ENCODE data around the gene ERVW-1. TPM values are rescaled to one million over a fixed set of nuclear protein-coding genes. Genes with fewer than 3 reads are reported as not detected.
"Not testable (repeated sequence)": the region's sequence is repeated elsewhere in the genome, so short reads cannot be mapped to it uniquely, and the experiment has no call there.

The ERVW-1 gene
- total RNA-seq, 2 experiments from 2014 or later = not detected

GRCh38 chr7:92461027-92462003 is 16.4 kb downstream of the ERVW-1 start:
- H3K36me3 Mint-ChIP-seq = peaks cover 5% of the 10 kb centered on the region
- no peaks in the 10 kb centered on the region for H3K27me3 Mint-ChIP-seq
- peak; percentile 47 for DNase-seq
- ATAC-seq = peak; percentile 75
- peaks cover 2% of the 10 kb centered on the region for H3K4me1 Mint-ChIP-seq
- no peaks in the 10 kb centered on the region for H3K9me3 Mint-ChIP-seq (ENCODE audit: low read depth)
- H3K27ac Mint-ChIP-seq = no peak overlapping the region
- CTCF ChIA-PET = interaction anchor here (0.6 to 2.8 kb wide), 13 partner anchors 11 to 632 kb away, joined by 3 to 31 read pairs (median 4); partner anchors contain the start of genes ERVW-1, GATAD1, MTERF1 and PEX1
- H3K4me3 Mint-ChIP-seq = no peak overlapping the region

DNA sequence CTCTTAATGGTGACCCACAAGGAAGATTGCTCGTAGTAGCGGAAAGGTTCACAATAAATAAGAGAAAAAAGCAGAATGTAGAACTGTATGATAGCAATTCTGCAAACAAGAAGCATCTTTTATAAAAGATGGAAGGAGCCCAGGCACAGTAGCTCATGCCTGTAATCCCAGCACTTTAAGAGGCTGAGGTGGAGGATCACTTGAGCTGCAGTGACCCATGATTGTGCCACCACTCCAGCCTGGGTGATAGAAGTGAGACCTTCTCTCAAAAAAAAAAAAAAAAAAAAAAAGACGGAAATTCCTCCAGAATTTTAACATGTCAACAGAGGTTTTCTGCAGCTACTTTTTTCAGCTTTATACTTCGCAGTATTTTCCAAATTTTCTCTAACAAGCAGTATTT is 17.2 kb downstream of the ERVW-1 start:
- H3K4me3 Mint-ChIP-seq = no peak overlapping the region
- DNase-seq = no peak
- peaks cover 2% of the 10 kb centered on the region for H3K4me1 Mint-ChIP-seq
- H3K9me3 Mint-ChIP-seq (ENCODE audit: low read depth) = no peaks in the 10 kb centered on the region
- H3K36me3 Mint-ChIP-seq = peaks cover 11% of the 10 kb centered on the region
- no peak overlapping the region for H3K27ac Mint-ChIP-seq
- CTCF ChIA-PET = interaction anchor here (1.2 to 2.8 kb wide), 7 partner anchors 10 to 580 kb away, joined by 3 to 31 read pairs (median 5); partner anchors contain the start of genes ERVW-1, GATAD1 and MTERF1
- no peaks in the 10 kb centered on the region for H3K27me3 Mint-ChIP-seq
- no peak for ATAC-seq

DNA sequence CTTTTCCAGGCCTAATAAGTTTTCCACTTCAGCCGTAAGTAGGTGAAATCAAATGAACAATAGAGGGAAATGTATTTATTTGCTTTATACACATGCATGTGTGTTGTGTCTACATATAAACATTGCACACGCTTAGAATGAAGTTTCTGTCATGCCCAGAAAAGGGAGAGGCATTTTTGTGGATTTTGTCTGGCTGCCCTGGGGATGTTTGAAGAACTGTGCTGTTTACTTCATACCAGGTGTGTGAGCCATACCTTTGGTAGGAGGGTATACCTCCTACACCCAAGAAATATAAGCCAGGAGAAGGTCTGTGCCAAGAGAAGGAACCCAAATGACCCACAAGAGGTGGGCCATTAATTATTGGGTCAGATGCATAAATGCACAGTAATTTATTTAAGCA is 17.6 kb downstream of the ERVW-1 start:
- Mint-ChIP-seq H3K4me3 (no peak overlapping the region), H3K36me3 (peaks cover 11% of the 10 kb centered on the region), H3K9me3 (ENCODE audit: low read depth) (no peaks in the 10 kb centered on the region), H3K4me1 (peaks cover 2% of the 10 kb centered on the region), H3K27me3 (no peaks in the 10 kb centered on the region), H3K27ac (no peak overlapping the region)
- DNase-seq (no peak), ATAC-seq (no peak)
- CTCF ChIA-PET = interaction anchor here (1.2 to 2.8 kb wide), 4 partner anchors 13 to 580 kb away, joined by 3 to 31 read pairs (median 4); partner anchors contain the start of genes GATAD1 and MTERF1

DNA sequence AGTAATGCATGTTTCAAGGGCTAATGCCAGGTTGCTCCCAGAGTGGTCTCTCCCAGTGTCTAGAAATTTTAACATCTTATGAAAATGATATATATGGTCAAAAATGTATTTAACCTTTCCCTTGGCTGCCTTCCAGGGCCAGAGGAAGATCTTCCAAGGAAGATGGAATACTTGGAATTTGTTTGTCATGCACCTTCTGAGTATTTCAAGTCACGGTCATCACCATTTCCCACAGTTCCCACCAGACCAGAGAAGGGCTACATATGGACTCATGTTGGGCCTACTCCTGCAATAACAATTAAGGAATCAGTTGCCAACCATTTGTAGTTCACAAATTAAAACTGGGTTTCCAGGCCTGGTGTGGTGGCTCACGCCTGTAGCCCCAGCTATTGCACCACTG is 21.5 kb downstream of the ERVW-1 start:
- ATAC-seq (no peak), DNase-seq (no peak)
- Mint-ChIP-seq H3K4me3 (no peak overlapping the region), H3K27me3 (no peaks in the 10 kb centered on the region), H3K9me3 (ENCODE audit: low read depth) (no peaks in the 10 kb centered on the region), H3K27ac (no peak overlapping the region), H3K4me1 (no peaks in the 10 kb centered on the region), H3K36me3 (peaks cover 29% of the 10 kb centered on the region)
- CTCF ChIA-PET = interaction anchor here (0.6 kb wide), 1 partner anchor 9 kb away, joined by 3 read pairs; no protein-coding TSS in a partner anchor

DNA sequence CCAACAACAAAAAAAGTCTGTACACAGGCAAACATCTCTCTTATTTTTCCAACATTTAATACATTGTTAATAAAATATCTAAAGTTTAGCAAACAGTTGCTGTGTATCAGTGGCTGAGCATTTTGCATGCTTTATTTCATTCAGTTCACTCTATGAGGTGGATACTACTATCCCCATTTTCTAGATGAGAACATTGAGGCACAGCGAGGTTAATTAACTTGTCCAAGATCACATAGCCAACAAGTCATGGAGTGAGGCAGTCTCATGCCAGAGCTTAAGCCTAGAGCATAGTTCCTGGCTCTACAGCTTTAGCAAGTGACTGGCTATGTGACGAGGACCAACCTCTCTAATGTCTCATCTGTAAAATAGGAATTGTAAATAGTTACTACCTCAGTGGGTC is 26.1 kb downstream of the ERVW-1 start:
- H3K4me3 Mint-ChIP-seq = no peak overlapping the region
- no peaks in the 10 kb centered on the region for H3K27me3 Mint-ChIP-seq
- H3K9me3 Mint-ChIP-seq (ENCODE audit: low read depth) = no peaks in the 10 kb centered on the region
- ATAC-seq = no peak
- DNase-seq = no peak
- H3K27ac Mint-ChIP-seq = no peak overlapping the region
- peaks cover 9% of the 10 kb centered on the region for H3K4me1 Mint-ChIP-seq
- CTCF ChIA-PET = no interaction called here
- peaks cover 40% of the 10 kb centered on the region for H3K36me3 Mint-ChIP-seq

DNA sequence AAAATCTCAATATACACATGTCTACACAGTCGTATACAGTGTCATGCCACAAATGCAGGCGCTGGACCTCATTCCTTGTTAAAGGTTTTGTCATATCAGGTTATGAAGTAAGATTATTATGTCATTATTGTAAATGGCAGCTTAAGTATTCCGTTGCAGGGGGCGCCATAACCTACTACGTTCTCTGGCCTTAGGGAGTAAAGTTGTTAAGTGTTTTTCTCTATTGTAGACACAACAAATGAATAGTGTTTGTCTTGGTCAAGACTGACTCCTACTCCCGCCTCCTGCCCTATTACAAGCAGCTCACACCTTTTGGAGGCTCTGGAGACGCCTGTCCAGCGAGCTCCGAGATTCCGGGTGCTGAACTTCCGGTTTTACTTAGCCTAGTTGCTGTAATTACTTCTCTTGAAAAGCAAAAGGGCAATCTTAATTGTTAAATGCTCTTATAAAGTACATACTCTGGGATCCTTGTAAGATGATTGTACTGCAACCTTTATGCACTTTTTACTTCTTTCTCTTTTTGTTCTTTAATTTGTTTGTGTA is 29.5 kb downstream of the ERVW-1 start:
- CTCF ChIA-PET = interaction anchor here (0.8 to 4.8 kb wide), 29 partner anchors 8 to 783 kb away, joined by 3 to 109 read pairs (median 5); partner anchors contain the start of genes ANKIB1, CYP51A1, KRIT1 and LRRD1
- Mint-ChIP-seq H3K27me3 (no peaks in the 10 kb centered on the region), H3K4me3 (peak overlapping the region; percentile 80), H3K36me3 (peaks cover 21% of the 10 kb centered on the region), H3K9me3 (ENCODE audit: low read depth) (no peaks in the 10 kb centered on the region), H3K4me1 (peaks cover 11% of the 10 kb centered on the region), H3K27ac (peak overlapping the region; percentile 87)
- DNase-seq = peak; percentile 76
- peak; percentile 52 for ATAC-seq

GRCh38 chr7:92447345-92448204 is 30.2 kb downstream of the ERVW-1 start, which contains the start of gene GATAD1:
Gene GATAD1, plus strand, starts transcription at chr7:92447482. Its CDS starts 248 bp downstream, at chr7:92447730.
- ATAC-seq (peak; percentile 85), DNase-seq (peak; percentile 89)
- Mint-ChIP-seq H3K9me3 (ENCODE audit: low read depth) (no peaks in the 10 kb centered on the region), H3K4me1 (peaks cover 11% of the 10 kb centered on the region), H3K36me3 (peaks cover 19% of the 10 kb centered on the region), H3K27me3 (no peaks in the 10 kb centered on the region), H3K4me3 (peak within 1 kb of the TSS; percentile 80), H3K27ac (peak within 1 kb of the TSS; percentile 88)
- CTCF ChIA-PET = interaction anchor here (0.8 to 4.8 kb wide), 41 partner anchors 8 to 784 kb away, joined by 3 to 109 read pairs (median 4); partner anchors contain the start of genes ANKIB1, CYP51A1, KRIT1 and LRRD1

DNA sequence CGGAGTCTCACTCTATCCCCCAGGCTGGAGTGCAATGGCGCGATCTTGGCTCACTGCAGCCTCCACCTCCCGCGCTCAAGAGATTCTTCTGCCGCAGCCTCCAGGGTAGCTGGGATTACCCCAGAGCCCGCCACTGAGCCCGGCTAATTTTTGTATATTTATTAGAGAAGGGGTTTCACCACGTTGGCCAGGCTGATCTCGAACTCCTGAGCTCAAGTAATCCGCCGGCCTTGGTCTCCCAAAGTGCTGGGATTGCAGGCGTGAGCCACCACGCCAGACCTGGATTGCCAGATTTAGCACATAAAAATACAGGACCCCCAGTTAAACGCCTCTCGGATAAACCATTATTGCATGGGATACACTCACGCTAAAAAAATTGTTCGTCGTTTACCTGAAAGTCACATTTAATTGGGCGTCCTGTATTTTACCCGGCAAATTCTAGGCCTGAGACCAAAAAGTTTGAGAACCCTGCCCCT is 30.8 kb downstream of the ERVW-1 start:
- peak overlapping the region; percentile 88 for H3K27ac Mint-ChIP-seq
- CTCF ChIA-PET = interaction anchor here (0.8 to 4.8 kb wide), 31 partner anchors 8 to 785 kb away, joined by 3 to 109 read pairs (median 4); partner anchors contain the start of genes ANKIB1, KRIT1, LRRD1 and MTERF1
- H3K4me3 Mint-ChIP-seq = peak overlapping the region; percentile 80
- no peak for ATAC-seq
- peaks cover 11% of the 10 kb centered on the region for H3K4me1 Mint-ChIP-seq
- H3K27me3 Mint-ChIP-seq = no peaks in the 10 kb centered on the region
- DNase-seq = no peak
- H3K9me3 Mint-ChIP-seq (ENCODE audit: low read depth) = no peaks in the 10 kb centered on the region
- peaks cover 13% of the 10 kb centered on the region for H3K36me3 Mint-ChIP-seq

GRCh38 chr7:92442720-92443119 is 35.0 kb downstream of the ERVW-1 start:
- ATAC-seq; H3K4me3 Mint-ChIP-seq; DNase-seq; H3K27me3 Mint-ChIP-seq; CTCF ChIA-PET; H3K4me1 Mint-ChIP-seq; H3K9me3 Mint-ChIP-seq (ENCODE audit: low read depth); H3K27ac Mint-ChIP-seq; H3K36me3 Mint-ChIP-seq: not testable (repeated sequence)

GRCh38 chr7:92437956-92438491 is 39.7 kb downstream of the ERVW-1 start:
- Mint-ChIP-seq H3K4me3 (no peak overlapping the region), H3K27me3 (peaks cover 5% of the 10 kb centered on the region), H3K4me1 (no peaks in the 10 kb centered on the region), H3K9me3 (ENCODE audit: low read depth) (no peaks in the 10 kb centered on the region), H3K36me3 (no peaks in the 10 kb centered on the region), H3K27ac (no peak overlapping the region)
- CTCF ChIA-PET = interaction anchor here (1.1 kb wide), 1 partner anchor 14 kb away, joined by 4 read pairs; no protein-coding TSS in a partner anchor
- DNase-seq (no peak), ATAC-seq (no peak)

DNA sequence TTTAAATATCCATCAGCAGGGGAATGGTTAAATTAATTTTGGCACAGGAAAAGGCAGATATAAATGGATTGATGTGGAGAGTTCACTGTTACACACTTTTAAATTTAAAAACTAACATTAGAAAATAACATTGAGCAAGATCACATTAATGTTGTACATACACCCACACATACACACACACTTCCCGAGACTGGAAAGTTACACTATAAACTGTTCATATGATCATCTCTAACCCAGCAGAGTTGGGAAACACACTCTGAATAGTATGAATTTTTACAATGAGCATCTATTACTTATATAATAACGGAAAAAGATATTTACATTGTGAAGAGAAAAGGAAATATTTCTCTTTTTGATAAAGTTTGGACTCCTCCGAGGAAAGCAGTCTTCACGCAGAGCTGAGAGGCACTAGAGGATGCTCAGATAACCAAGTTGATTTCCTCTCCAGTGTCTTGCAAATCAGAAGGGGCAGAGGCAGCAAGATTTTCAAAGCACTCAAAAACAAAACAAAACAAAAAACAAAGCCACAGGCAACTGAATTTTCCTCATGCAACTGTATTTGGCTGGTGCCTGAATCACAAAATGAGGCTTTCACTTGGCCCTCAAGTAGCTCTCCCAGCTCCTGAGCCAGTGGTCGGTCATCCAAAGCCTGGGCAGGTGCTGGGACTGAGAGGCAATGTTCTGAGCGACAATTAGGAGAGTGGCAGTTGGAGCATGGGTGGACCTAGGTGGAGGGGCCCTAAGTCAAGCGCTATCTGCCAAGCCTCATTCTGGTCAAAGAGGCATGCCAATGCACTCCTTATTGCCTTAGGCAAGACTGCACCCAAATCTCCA is 40.9 kb downstream of the ERVW-1 start:
- ATAC-seq (no peak), DNase-seq (no peak)
- CTCF ChIA-PET = no interaction called here
- no peaks in the 10 kb centered on the region for H3K4me1 Mint-ChIP-seq
- H3K27me3 Mint-ChIP-seq = peaks cover 5% of the 10 kb centered on the region
- H3K9me3 Mint-ChIP-seq (ENCODE audit: low read depth) = no peaks in the 10 kb centered on the region
- no peaks in the 10 kb centered on the region for H3K36me3 Mint-ChIP-seq
- no peak overlapping the region for H3K4me3 Mint-ChIP-seq
- H3K27ac Mint-ChIP-seq = no peak overlapping the region
